ENCODE measurements around the gene SLAIN2. TPM values are rescaled to one million over a fixed set of nuclear protein-coding genes. Genes with fewer than 3 reads are reported as not detected.

Gene SLAIN2
- total RNA-seq, 1 donor from 2014 or later, result 42.8 TPM

DNA sequence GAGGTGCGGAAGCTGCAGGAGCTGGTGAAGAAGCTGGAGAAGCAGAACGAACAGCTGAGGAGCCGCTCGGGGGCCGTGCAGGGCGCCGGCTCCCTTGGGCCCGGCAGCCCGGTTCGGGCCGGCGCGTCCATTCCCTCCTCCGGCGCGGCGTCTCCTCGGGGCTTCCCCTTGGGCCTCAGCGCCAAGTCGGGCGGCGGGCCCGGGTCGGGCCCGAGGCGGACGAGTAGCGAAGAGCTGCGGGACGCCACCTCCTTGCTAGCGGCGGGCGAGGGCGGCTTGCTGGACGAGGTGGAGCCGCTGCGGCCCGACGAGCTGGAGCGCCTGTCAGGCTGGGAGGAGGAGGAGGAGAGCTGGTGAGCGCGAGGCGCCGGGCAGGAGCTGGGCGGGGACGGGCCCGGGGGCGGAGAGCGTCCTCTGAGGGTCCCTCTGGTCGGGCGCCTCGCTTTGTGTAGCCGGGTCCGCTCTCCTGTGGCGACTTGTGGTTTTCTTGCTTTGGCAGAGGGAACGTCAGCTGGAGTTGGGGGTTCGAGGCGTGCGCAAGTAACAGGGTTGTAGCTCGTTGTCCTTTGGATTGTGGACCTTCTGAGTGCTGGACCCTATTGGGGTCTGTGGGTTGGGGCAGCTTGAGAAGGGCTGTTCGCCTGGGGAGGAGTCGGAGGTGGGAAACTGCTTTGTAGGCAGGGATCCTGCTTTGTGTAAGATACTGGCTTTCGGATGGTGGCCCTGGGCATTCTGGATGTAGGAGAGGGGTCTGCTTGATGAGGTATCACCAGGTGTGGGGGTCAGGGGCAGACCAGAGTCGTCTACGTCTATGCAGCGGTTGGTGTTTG, 662 bp downstream of the SLAIN2 start:
- DNase-seq (ENCODE audit: low read depth), result no peak
- no peak for TF ChIP-seq CTCF (conservative IDR thresholded peaks at IDR 0.05; ENCODE audit: low read depth, low read length)
- peak overlapping the region; percentile 85 for H3K4me3 ChIP-seq (ENCODE audit: low read depth, low read length)

DNA sequence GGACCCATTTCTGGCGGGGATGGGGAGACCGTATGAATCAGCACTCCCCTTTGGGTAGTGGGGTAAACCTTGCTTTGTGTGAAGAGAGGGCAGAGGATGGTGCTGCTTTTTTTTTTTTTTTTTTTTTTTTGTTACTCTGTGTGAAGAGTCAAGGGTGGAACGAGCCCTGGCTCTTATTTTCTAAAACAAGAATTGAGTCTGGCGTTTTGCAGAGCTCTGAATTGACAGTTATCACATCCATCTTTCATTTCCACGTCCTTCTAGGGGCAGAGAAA, 1.2 kb downstream of the SLAIN2 start:
- DNase-seq (ENCODE audit: low read depth), result no peak
- peak overlapping the region; percentile 85 for H3K4me3 ChIP-seq (ENCODE audit: low read depth, low read length)
- no peak for TF ChIP-seq CTCF (conservative IDR thresholded peaks at IDR 0.05; ENCODE audit: low read depth, low read length)

DNA sequence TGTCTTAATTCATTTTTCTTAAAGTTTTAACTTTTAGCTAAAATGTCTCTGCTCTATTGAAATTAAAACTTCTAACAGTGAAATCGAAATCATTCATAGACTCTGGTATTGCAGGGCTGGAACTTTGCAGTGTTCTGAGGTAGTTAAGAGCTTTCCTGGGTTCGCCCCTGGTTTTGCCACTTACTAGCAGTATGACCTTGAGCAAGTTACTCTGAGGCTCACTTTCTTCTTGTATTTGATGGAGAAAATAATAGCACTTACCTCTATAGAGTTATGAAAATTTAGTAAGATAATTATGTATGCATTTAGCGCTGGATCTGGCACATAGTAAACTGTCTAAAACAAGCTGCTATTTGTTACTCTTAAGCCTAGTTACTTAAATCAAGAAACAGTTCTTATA, 1.7 kb downstream of the SLAIN2 start:
- no peak for DNase-seq (ENCODE audit: low read depth)
- peak overlapping the region; percentile 85 for H3K4me3 ChIP-seq (ENCODE audit: low read depth, low read length)
- TF ChIP-seq CTCF (conservative IDR thresholded peaks at IDR 0.05; ENCODE audit: low read depth, low read length), result no peak

DNA sequence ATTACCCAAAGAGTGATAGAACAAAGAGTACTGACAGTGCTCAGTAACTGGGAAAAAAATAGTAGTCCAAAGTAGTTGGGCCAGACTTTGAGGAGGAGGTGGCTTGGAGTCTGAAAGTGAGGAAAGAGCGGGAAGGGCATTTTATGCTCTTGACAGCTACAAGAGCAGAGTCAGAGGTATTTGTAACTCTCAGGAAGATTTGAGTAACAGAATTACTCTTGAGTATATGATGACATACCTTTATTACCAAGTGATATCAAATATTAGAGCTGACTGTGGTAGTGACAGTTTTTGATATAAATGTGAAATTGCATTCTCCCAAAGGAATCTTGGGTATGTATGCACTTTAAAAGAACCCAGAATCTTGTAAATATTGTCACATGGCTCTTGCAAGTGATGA, 2.2 kb downstream of the SLAIN2 start:
- H3K4me3 ChIP-seq (ENCODE audit: low read depth, low read length), result peak overlapping the region; percentile 85
- no peak for TF ChIP-seq CTCF (conservative IDR thresholded peaks at IDR 0.05; ENCODE audit: low read depth, low read length)
- no peak for DNase-seq (ENCODE audit: low read depth)

DNA sequence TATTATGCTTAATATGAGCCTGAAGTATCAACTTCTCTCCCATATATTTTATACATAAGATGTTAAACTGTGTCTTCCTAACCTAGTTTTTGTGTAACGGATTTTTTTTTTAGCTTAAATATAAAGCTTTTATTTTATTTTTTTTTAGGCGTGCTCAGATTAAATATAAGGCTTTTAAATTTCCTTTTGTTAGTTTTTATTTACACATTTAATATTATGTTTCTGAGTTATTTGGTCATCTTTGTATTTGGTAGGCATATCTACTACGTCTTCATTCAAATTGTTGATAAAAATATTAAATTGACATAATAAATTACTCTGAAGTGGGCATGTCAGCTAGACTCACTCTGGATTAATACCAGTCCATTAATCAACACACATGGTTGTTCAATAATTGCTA, 4.2 kb downstream of the SLAIN2 start:
- DNase-seq (ENCODE audit: low read depth), result no peak
- TF ChIP-seq CTCF (conservative IDR thresholded peaks at IDR 0.05; ENCODE audit: low read depth, low read length), result no peak
- H3K4me3 ChIP-seq (ENCODE audit: low read depth, low read length), result no peak overlapping the region

- no peak for TF ChIP-seq CTCF (conservative IDR thresholded peaks at IDR 0.05; ENCODE audit: low read depth, low read length)
- no peak for DNase-seq (ENCODE audit: low read depth)
- no peak overlapping the region for H3K4me3 ChIP-seq (ENCODE audit: low read depth, low read length)
Measured at GRCh38 chr4:48346594-48346993, 5.3 kb downstream of the SLAIN2 start.

GRCh38 chr4:48347282-48347921, 6.1 kb downstream of the SLAIN2 start:
- TF ChIP-seq CTCF (conservative IDR thresholded peaks at IDR 0.05; ENCODE audit: low read depth, low read length), result no peak
- DNase-seq (ENCODE audit: low read depth), result no peak
- H3K4me3 ChIP-seq (ENCODE audit: low read depth, low read length), result no peak overlapping the region
